Choroid plexus epithelial cell (primary cell): ENCODE data around the gene REN.

Experiments
- DNase-seq: peaks from one replicate; pipeline ENCODE4 v3.0.0-alpha.2; 2010; ENCODE audit warnings: low read depth
- H3K4me3 ChIP-seq: 2 replicates; pipeline ENCODE4 v1.5.1; 2011; ENCODE audit warnings: low read depth, mild to moderate bottlenecking, control low read depth, low read length, moderate library complexity
- TF ChIP-seq, protein P1 (sequence below): conservative IDR thresholded peaks from 2 replicates; pipeline ENCODE4 v1.5.1; 2011; ENCODE audit warnings: low read depth, mild to moderate bottlenecking, control low read depth, inconsistent platforms, low read length, moderate library complexity

REN gene

DNA sequence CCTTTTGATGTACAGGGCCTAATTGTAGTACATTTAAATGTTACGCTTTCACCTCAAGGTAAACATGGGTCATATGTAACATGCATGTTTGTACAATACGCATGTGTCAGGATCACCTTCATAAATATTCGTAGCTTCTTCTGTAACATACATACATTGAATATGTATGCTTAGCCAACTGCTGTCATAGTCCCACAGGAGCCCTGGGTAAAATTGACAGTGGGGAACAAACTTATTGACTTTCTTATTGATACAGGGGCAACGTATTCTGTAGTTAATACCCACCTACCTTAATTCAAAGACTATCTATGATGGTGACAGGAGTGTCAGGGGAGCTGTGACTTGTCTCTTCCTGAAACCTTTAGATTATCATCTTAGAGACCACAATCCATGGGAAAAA lies 3.7 kb upstream of the REN start:
- no peak for DNase-seq
- no peak overlapping the region for H3K4me3 ChIP-seq
- TF ChIP-seq, protein P1, sequence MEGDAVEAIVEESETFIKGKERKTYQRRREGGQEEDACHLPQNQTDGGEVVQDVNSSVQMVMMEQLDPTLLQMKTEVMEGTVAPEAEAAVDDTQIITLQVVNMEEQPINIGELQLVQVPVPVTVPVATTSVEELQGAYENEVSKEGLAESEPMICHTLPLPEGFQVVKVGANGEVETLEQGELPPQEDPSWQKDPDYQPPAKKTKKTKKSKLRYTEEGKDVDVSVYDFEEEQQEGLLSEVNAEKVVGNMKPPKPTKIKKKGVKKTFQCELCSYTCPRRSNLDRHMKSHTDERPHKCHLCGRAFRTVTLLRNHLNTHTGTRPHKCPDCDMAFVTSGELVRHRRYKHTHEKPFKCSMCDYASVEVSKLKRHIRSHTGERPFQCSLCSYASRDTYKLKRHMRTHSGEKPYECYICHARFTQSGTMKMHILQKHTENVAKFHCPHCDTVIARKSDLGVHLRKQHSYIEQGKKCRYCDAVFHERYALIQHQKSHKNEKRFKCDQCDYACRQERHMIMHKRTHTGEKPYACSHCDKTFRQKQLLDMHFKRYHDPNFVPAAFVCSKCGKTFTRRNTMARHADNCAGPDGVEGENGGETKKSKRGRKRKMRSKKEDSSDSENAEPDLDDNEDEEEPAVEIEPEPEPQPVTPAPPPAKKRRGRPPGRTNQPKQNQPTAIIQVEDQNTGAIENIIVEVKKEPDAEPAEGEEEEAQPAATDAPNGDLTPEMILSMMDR: no peak

DNA sequence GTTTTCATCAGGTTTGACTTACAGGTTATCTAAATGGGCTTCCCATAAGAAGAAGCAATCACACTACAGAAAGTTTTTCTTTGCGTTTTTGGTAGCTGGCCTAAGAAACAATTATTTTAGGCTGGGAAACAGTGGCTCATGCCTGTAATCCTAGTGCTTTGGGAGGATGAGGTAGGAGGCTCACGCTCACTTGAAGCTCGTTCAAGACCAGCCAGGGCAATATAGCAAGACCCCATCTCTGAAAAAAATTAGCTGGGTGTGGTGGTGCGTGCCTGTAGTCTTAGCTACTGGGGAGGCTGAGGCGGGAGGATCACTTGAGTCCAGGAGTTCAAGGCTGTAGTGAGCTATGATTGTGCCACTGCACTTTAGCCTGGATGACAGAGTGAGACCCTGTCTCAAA lies 1.6 kb upstream of the REN start:
- DNase-seq: no peak
- no peak overlapping the region for H3K4me3 ChIP-seq
- TF ChIP-seq, protein P1: no peak

DNA sequence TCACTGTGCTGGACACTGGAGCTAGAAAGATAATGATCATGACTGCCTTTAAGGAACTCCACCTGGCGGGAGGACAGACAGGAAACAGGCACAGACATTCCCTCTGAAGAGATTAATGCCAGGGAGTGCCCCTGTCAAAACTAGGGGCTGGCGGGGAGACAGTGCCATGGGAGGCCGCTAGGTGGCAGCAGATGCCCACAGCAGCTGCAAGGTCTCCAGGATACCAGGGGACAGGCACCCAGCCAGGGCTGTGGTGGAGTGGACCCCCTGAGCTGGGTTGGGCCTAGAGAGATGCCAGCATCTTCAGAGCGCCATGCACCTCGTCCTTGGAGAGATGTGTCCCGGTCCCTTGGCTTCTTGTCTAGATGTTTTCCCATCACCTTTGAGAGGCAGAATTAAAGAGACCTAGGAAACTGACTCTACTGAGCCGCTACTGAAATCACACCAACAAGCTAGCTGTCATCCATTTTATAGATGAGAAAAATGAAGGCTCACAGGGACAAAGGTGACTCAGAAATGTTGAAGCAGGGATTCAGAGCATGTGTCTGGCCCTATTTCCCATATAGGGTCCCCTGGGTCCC lies 3.6 kb downstream of the REN start:
- TF ChIP-seq, protein P1: peak; percentile 99
- H3K4me3 ChIP-seq: no peak overlapping the region
- DNase-seq: peak; percentile 71

DNA sequence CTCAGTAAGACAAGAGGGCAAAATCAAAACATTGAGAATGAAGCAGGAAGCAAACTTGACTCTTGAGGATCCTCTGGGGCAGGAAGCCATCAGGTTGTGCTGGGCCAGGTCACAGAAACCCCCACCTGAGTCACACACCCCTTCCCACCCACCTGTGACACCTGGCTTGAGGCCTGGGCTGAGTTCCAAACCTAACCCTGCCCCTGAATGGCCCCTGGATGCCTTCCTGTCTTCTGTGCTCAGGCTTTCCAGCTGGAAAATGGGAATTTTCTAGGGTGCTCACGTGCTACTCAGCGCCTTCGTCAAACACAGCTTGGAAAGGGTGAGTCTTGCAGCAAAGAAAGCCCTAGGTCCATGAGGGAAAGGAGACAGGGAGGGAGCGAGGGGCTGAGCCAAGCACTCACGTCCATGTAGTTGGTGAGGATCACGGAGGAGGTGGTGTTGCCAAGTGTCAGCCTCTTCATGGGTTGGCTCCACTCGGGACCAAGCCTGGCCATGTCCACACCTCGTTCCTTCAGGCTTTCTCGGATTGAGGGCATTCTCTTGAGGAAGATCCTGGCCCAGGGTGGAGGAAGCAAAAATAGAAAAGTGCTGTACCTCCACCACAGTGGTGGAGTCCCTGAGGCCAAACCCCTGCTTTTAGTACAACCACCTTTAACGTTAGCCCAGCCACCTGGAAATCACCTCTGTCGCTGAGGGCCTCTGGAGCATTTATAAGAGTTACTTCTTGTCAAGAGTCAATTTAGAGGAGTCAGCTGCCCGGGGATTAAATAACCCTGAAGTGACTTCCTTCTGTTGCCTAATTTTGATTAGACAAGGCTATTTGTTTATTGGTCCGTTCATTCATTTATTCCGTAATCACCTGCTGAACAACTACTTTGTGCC lies 4.3 kb downstream of the REN start:
- TF ChIP-seq, protein P1: no peak
- H3K4me3 ChIP-seq: no peak overlapping the region
- no peak for DNase-seq

DNA sequence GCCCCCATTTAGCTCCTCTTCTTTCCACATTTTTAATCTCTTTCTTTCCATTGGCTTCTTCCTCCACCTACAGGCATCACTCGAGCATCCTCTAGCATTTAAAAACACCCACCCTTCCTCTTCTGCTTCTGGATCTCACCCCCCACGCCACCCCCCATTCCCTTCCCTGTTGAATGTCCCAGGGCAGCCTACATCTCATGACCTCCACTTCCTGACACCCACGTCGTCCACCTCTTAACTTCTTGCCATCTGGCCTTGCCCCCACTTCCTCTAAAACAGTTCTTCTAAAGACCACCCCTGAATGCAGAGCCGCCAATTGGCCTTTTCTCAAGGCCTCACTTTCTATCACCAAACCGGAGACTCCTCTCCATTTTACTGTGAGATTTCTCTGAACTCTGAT lies 8.2 kb downstream of the REN start:
- H3K4me3 ChIP-seq: no peak overlapping the region
- DNase-seq: no peak
- TF ChIP-seq, protein P1: no peak

DNA sequence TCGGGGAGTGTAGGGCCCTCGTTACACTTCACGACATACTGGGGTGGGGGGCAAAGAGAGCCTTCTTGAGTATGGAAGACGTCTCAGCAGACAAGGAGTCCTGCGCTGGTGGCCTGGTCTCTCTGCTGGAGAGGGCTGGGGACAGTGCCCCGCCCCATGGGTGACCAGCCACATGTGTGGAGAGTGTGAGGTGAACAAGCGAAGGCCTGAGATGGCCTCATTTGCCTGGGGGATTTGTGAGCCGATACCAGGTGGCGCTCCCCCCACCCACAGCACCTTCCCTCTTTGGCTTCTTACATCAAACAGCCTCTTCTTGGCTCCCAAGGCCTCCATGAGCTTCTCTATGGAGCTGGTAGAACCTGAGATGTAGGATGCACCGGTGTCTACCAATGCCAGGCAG lies 10.3 kb downstream of the REN start:
- DNase-seq: no peak
- TF ChIP-seq, protein P1: no peak

More for the DNA sequence above, 10.3 kb downstream of the REN start:
- no peak overlapping the region for H3K4me3 ChIP-seq
